Heart right ventricle (tissue), 16 donors: ENCODE measurements around the gene CDK5RAP2. TPM values are rescaled to one million over a fixed set of nuclear protein-coding genes. Genes with fewer than 3 reads are reported as not detected.
A peak's percentile ranks its signal among the peaks of the same experiment; 100 is the strongest.

Experiments
- ATAC-seq, 8 donors: fragments of 200-7000 bp; cut with Tn5 transposase; one replicate each; pipeline ENCODE4 v1.9.1; 2020; ENCODE audit warnings: mild to moderate bottlenecking in 8 of 8, moderate library complexity in 8 of 8, moderate number of reproducible peaks in 1 of 8
- DNase-seq, 2 donors: peaks; one replicate each; pipeline ENCODE4 v3.0.0-alpha.2; 2020
- H3K27ac ChIP-seq, 10 donors: fragments of 200-600 bp; sonication (generic) in 2 of 10; one replicate each; pipeline versions ENCODE4 v1.5.0 to v1.8.0; 2020 to 2022; ENCODE audit warnings: mild to moderate bottlenecking in 3 of 10
- H3K27me3 ChIP-seq, 7 donors: fragments of 200-600 bp; one replicate each; pipeline ENCODE4 v1.8.0; 2021 to 2022; ENCODE audit warnings: mild to moderate bottlenecking in 2 of 7
- H3K36me3 ChIP-seq, 9 donors: fragments of 200-600 bp; sonication (generic) in 1 of 9; one replicate each; pipeline versions ENCODE4 v1.5.0 to v1.8.0; 2020 to 2022; ENCODE audit warnings: mild to moderate bottlenecking in 2 of 9
- H3K4me1 ChIP-seq, 9 donors: fragments of 200-600 bp; sonication (generic) in 1 of 9; one replicate each; pipeline versions ENCODE4 v1.5.0 to v1.8.0; 2020 to 2022; ENCODE audit warnings: mild to moderate bottlenecking in 4 of 9
- H3K4me3 ChIP-seq, 10 donors: fragments of 200-600 bp; sonication (generic) in 2 of 10; one replicate each; pipeline versions ENCODE4 v1.5.0 to v1.8.0; 2020 to 2022; ENCODE audit warnings: mild to moderate bottlenecking in 7 of 10, moderate library complexity in 2 of 10
- H3K9me3 ChIP-seq, 11 donors: fragments of 200-600 bp in 10 of 11; sonication (generic) in 2 of 11; one replicate each; pipeline versions ENCODE4 v1.5.0 to v1.8.0; 2013 to 2022; ENCODE audit warnings: mild to moderate bottlenecking in 2 of 11, control low read depth in 1 of 11, moderate library complexity in 1 of 11
- CTCF ChIP-seq, 9 donors: fragments of 200-600 bp; sonication (generic) in 2 of 9; IDR thresholded peaks; one replicate each; pipeline versions ENCODE4 v1.5.0 to v1.8.0; 2021 to 2022; ENCODE audit warnings: antibody characterized with exemption in 9 of 9, mild to moderate bottlenecking in 5 of 9, moderate library complexity in 1 of 9
- WGBS, 2 donors: extraction: QIAGEN DNeasy Blood & Tissue Kit; methylation state at CpG; one replicate each; pipeline ENCODE4 v1.1.7; 2013; ENCODE audit warnings: inconsistent platforms in 1 of 2; 5-methylcytosine and 5-hydroxymethylcytosine counted together
- intact Hi-C, 10 donors: fragments of 100-400 bp; cut with DNase I; formaldehyde crosslinking; loops; one replicate each; pipeline versions ENCODE4 v1.11.1 to v1.14.2; 2022
- polyA plus RNA-seq, 2 donors: library from polyadenylated mRNA; stranded (reverse); fragments of 200-250 nt; gene quantifications; one replicate each; pipeline ENCODE4 v1.2.3, GENCODE V29; 2013
- total RNA-seq, 10 donors: library from RNA; stranded (reverse); fragmentation: NEBNext Ultra II Directional in 3 of 10; extraction: Animal tissue kit (Norgen Biotek cat#: 25700) in 3 of 10; gene quantifications; one replicate each; pipeline versions ENCODE4 v1.2.1 to v1.2.4, GENCODE V29; 2021 to 2023
- donor health status: Arrhythmogenic right ventricular cardiomyopathy.
- donor health status: ischemic (EF 13 %, LVEDD 7.1; RV severe dilation, severe dysfunction).
- donor health status: healthy with polysubstance abuse.
- donor health status: DM: no; HTN: yes; CAD: no.
- donor health status: DM: no; HTN: no; CAD: no.
- donor health status: ischemic (EF 25% LVEDD 6.9; RV normal size, moderate dysfunction).
- donor health status: ischemic (EF 25% LVEDD 5.7; RV mildly dilated, moderate dysfunction).
- donor health status: healthy.
- donor health status: DM: yes; HTN: yes; CAD: no.
- donor health status: Ischemic cardiomyopathy.
- donor health status: ischemic (EF 35%, LVEDD 5.7; RV mildly dilated, moderate dysfunction).
- donor health status: nonischemic (EF 11% LVEDD 7.7; RV severe dilation, severe dysfunction).
- donor health status: DM: yes; HTN: yes; CAD: no.
- donor health status: PGD.
- donor health status: ischemic (EF 29% LVEDD 5.4; RV normal size, mild dysfunction).
- donor health status: nonischemic (EF 23%, LVEDD 6.1; RV moderate dilation, normal function).

Gene CDK5RAP2
- total and polyA plus RNA-seq, 12 donors: 21.6 to 80.1 (median 53.4) TPM

- intact Hi-C loops: loop anchor here in 1 of 10 donors (10.0 kb wide), 1 partner anchor 104 kb away; the partner anchor contains the start of gene MEGF9
- peak in 1 of 8 donors; percentile 52 for ATAC-seq
- DNase-seq: no peak
- H3K9me3 ChIP-seq: no peaks in the 10 kb centered on the region
- H3K4me3 ChIP-seq: no peak overlapping the region
- no peaks in the 10 kb centered on the region for H3K27me3 ChIP-seq
- no peaks in the 10 kb centered on the region for H3K4me1 ChIP-seq
- peaks cover 0 to 44% (median 4%) of the 10 kb centered on the region in 9 donors for H3K36me3 ChIP-seq
- no peak overlapping the region for H3K27ac ChIP-seq
- peak in 3 of 9 donors; percentile 21 to 32 (median 24) for TF ChIP-seq CTCF (IDR thresholded peaks at IDR 0.05)
Observed at GRCh38 chr9:120610975-120611689, 31.2 kb upstream of the CDK5RAP2 start.

GRCh38 chr9:120609636-120610035 is 29.7 kb upstream of the CDK5RAP2 start:
- H3K9me3 ChIP-seq: no peaks in the 10 kb centered on the region
- intact Hi-C loops: loop anchor here in 1 of 10 donors (10.0 kb wide), 1 partner anchor 105 kb away; the partner anchor contains the start of gene MEGF9
- H3K27ac ChIP-seq: no peak overlapping the region
- no peak overlapping the region for H3K4me3 ChIP-seq
- TF ChIP-seq CTCF (IDR thresholded peaks at IDR 0.05): no peak
- H3K36me3 ChIP-seq: peaks cover 0 to 48% (median 12%) of the 10 kb centered on the region in 9 donors
- ATAC-seq (no peak), DNase-seq (no peak)
- H3K4me1 ChIP-seq: no peaks in the 10 kb centered on the region
- 96 to 99% methylated on average over 2 of the region's 2 CpGs for WGBS, 2 donors
- no peaks in the 10 kb centered on the region for H3K27me3 ChIP-seq

GRCh38 chr9:120608421-120608820 is 28.5 kb upstream of the CDK5RAP2 start:
- no peak for ATAC-seq
- peaks cover 0 to 52% (median 15%) of the 10 kb centered on the region in 9 donors for H3K36me3 ChIP-seq

GRCh38 chr9:120603591-120603990 is 23.6 kb upstream of the CDK5RAP2 start:
- ATAC-seq (no peak), DNase-seq (no peak)
- Histone ChIP-seq H3K9me3 (no peaks in the 10 kb centered on the region), H3K4me3 (no peak overlapping the region), H3K27ac (no peak overlapping the region), H3K4me1 (no peaks in the 10 kb centered on the region), H3K36me3 (peaks cover 0 to 44% (median 15%) of the 10 kb centered on the region in 9 donors), H3K27me3 (no peaks in the 10 kb centered on the region)
- TF ChIP-seq CTCF (IDR thresholded peaks at IDR 0.05): no peak
- WGBS, 2 donors: 86 to 88% methylated on average over 1 of the region's 1 CpG
- intact Hi-C loops: no loop called here

More at GRCh38 chr9:120608421-120608820, 28.5 kb upstream of the CDK5RAP2 start:
- DNase-seq: no peak
- Histone ChIP-seq H3K9me3 (no peaks in the 10 kb centered on the region), H3K27ac (no peak overlapping the region), H3K27me3 (no peaks in the 10 kb centered on the region), H3K4me3 (no peak overlapping the region), H3K4me1 (no peaks in the 10 kb centered on the region)
- intact Hi-C loops: no loop called here
- no peak for TF ChIP-seq CTCF (IDR thresholded peaks at IDR 0.05)
